OCI-LY3 (cell line): ENCODE measurements around the gene ELK1.

ENCODE experiments used
- H2AFZ ChIP-seq: fragments of 200-600, 300-600 bp; shearing (Covaris generic); 2 replicates; pipeline ENCODE4 v1.6.0; 2014; ENCODE audit warnings: antibody characterized with exemption, low read depth, low read length
- H3K27ac ChIP-seq: fragments of 200-600, 300-600 bp; sonication (generic); 2 replicates; pipeline ENCODE4 v1.5.1; 2014; ENCODE audit warnings: mild to moderate bottlenecking, low read length, moderate library complexity, mixed read lengths
- H3K27me3 ChIP-seq: fragments of 200-600, 300-600 bp; sonication (generic); 2 replicates; pipeline ENCODE4 v1.6.1; 2014; ENCODE audit warnings: low read depth, low read length, mixed read lengths
- H3K36me3 ChIP-seq: fragments of 200-600, 300-600 bp; sonication (generic); replicated peaks from 2 replicates; pipeline ENCODE3; 2014; ENCODE audit warnings: low read depth, low read length, mixed read lengths
- H3K4me1 ChIP-seq: fragments of 300-600, 200-600 bp; sonication (generic); 2 replicates; pipeline ENCODE4 v1.6.1; 2014; ENCODE audit warnings: low read length, mixed read lengths
- H3K4me2 ChIP-seq: fragments of 200-600, 300-600 bp; sonication (generic); 2 replicates; pipeline ENCODE4 v1.6.1; 2014; ENCODE audit warnings: low read length, mixed read lengths
- H3K4me3 ChIP-seq: fragments of 300-600, 200-600 bp; sonication (generic); 2 replicates; pipeline ENCODE4 v1.5.1; 2014; ENCODE audit warnings: antibody characterized with exemption, mild to moderate bottlenecking, low read length, moderate library complexity
- H3K79me2 ChIP-seq: fragments of 300-600, 200-600 bp; shearing (Covaris generic); 2 replicates; pipeline ENCODE4 v1.6.1; 2014; ENCODE audit warnings: mild to moderate bottlenecking, low read length, mixed read lengths
- H3K9ac ChIP-seq: fragments of 300-600, 200-600 bp; shearing (Covaris generic); 2 replicates; pipeline ENCODE4 v1.6.0; 2014; ENCODE audit warnings: mild to moderate bottlenecking, low read length, moderate library complexity
- H3K9me3 ChIP-seq: fragments of 200-600, 300-600 bp; shearing (Covaris generic); 2 replicates; pipeline ENCODE4 v1.6.1; 2014; ENCODE audit warnings: low read length, mixed read lengths; ENCODE audit not compliant: insufficient read depth
- H4K20me1 ChIP-seq: fragments of 200-600, 300-600 bp; sonication (generic); 2 replicates; pipeline ENCODE4 v1.6.1; 2016; ENCODE audit warnings: low read length, mixed read lengths; ENCODE audit not compliant: insufficient read depth
- CTCF ChIP-seq: fragments of 200-600, 300-600 bp; sonication (generic); IDR thresholded peaks from 2 replicates; pipeline ENCODE4 v1.5.1; 2014; ENCODE audit warnings: antibody characterized with exemption, low read length, low read depth
- EZH2phosphoT487 ChIP-seq: fragments of 200-600 bp; shearing (Covaris generic); IDR thresholded peaks from 2 replicates; pipeline ENCODE4 v1.6.1; 2018; ENCODE audit warnings: antibody characterized with exemption, mixed run types, low read depth

The ELK1 gene

GRCh38 chrX:47649781-47650163 is 591 bp downstream of the ELK1 start:
- no peak overlapping the region for H2AFZ ChIP-seq
- peak overlapping the region; percentile 100 for H3K4me3 ChIP-seq
- no peaks in the 10 kb centered on the region; the same call in 1 of the 2 replicates for H4K20me1 ChIP-seq
- peaks cover 14% of the 10 kb centered on the region for H3K36me3 ChIP-seq
- H3K27ac ChIP-seq, result no peak overlapping the region
- peaks cover 20% of the 10 kb centered on the region for H3K4me1 ChIP-seq
- no peak for TF ChIP-seq EZH2phosphoT487
- TF ChIP-seq CTCF, result no peak
- H3K9me3 ChIP-seq, result no peaks in the 10 kb centered on the region
- H3K27me3 ChIP-seq, result no peaks in the 10 kb centered on the region
- H3K9ac ChIP-seq, result peak overlapping the region; percentile 92
- H3K4me2 ChIP-seq, result peak overlapping the region; percentile 92
- peaks cover 35% of the 10 kb centered on the region for H3K79me2 ChIP-seq

- no peak for TF ChIP-seq CTCF
- TF ChIP-seq EZH2phosphoT487, result no peak
- peak overlapping the region; percentile 92 for H3K9ac ChIP-seq
Observed at GRCh38 chrX:47649271-47649670, 1.1 kb downstream of the ELK1 start.

GRCh38 chrX:47648376-47648775 is 2.0 kb downstream of the ELK1 start:
- no peak overlapping the region for H3K27ac ChIP-seq
- peaks cover 17% of the 10 kb centered on the region for H3K36me3 ChIP-seq
- no peaks in the 10 kb centered on the region for H3K27me3 ChIP-seq
- H3K4me2 ChIP-seq, result peak overlapping the region; percentile 92
- H3K4me1 ChIP-seq, result peaks cover 20% of the 10 kb centered on the region
- peaks cover 45% of the 10 kb centered on the region for H3K79me2 ChIP-seq
- TF ChIP-seq CTCF (no peak), EZH2phosphoT487 (no peak)
- H3K9ac ChIP-seq, result no peak overlapping the region
- H4K20me1 ChIP-seq, result no peaks in the 10 kb centered on the region; the same call in 1 of the 2 replicates
- peak overlapping the region; percentile 100; the same call in 1 of the 2 replicates for H3K4me3 ChIP-seq
- no peaks in the 10 kb centered on the region for H3K9me3 ChIP-seq
- H2AFZ ChIP-seq, result no peak overlapping the region

More at GRCh38 chrX:47649271-47649670, 1.1 kb downstream of the ELK1 start:
- Histone ChIP-seq H3K4me2 (peak overlapping the region; percentile 92), H3K4me3 (peak overlapping the region; percentile 100), H2AFZ (no peak overlapping the region), H3K27ac (0 out of 2 replicates have a peak overlapping the region, but pooled peaks have one; percentile 14), H3K27me3 (no peaks in the 10 kb centered on the region), H3K9me3 (no peaks in the 10 kb centered on the region), H4K20me1 (no peaks in the 10 kb centered on the region; the same call in 1 of the 2 replicates), H3K79me2 (peaks cover 39% of the 10 kb centered on the region), H3K36me3 (peaks cover 14% of the 10 kb centered on the region), H3K4me1 (peaks cover 20% of the 10 kb centered on the region)

GRCh38 chrX:47646636-47647035 is 3.7 kb downstream of the ELK1 start:
- Histone ChIP-seq H3K4me2 (no peak overlapping the region), H3K79me2 (peaks cover 45% of the 10 kb centered on the region), H3K9ac (no peak overlapping the region), H3K27me3 (no peaks in the 10 kb centered on the region), H3K36me3 (peaks cover 20% of the 10 kb centered on the region), H3K4me3 (no peak overlapping the region), H3K9me3 (no peaks in the 10 kb centered on the region), H3K4me1 (peaks cover 20% of the 10 kb centered on the region), H3K27ac (no peak overlapping the region), H4K20me1 (no peaks in the 10 kb centered on the region; the same call in 1 of the 2 replicates), H2AFZ (no peak overlapping the region)
- TF ChIP-seq CTCF, result no peak
- no peak for TF ChIP-seq EZH2phosphoT487
